SIG-M5 treated with dmso at 0.1 percent for 504 hours (cell line): ENCODE measurements around the gene PDYN.
"Not testable (repeated sequence)": the region's sequence is repeated elsewhere in the genome, so short reads cannot be mapped to it uniquely, and the experiment has no call there.

ENCODE experiments used
- DNase-seq: peaks from one replicate; lab custom pipeline; 2025; ENCODE audit not compliant: unreplicated experiment; lab: John Stamatoyannopoulos, UW

Gene PDYN

DNA sequence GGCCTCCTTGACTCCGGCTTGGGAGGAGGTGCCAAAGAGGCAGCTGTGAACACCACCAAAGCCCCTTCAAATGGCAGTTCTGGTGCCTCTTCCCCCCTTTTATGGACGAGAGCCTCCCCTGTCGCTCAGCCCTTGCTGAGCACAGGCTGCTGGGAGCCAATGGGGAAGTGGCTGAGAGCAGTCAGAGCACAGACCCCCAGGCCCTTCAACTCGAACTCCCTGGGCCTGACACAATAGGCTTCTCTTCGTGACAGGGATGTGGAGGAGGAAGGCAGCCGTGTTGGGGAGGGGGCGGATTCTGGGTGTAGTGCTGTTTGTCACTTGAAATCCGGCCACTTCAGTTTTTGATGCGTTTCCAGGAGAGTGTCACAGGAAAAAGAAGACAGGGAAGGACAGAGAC is at the start of gene PDYN:
Gene PDYN (minus strand): TSS at position 73 of the 400 bp plus-strand sequence. CDS start 10,974 bp downstream, outside the sequence.
- no peak for DNase-seq

DNA sequence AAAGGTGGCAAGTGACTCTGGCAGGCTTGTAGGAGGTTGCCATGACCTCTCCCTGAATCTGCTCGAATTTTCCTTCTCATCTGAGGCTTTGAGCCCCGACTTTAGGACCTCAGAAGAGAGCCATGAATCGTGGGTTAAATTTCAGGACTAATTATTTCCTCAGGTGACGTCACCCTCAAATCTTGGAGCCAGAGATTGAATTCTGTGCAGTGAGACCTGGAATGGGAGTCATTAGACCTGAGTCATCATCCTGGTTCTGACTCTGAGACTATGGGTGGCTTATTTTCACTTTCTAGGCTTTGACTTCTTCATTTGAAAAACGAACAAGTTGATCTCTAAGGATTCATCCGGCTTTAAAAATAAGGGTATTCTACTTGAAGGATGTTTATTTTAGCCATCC is 48.5 kb upstream of the PDYN start:
- DNase-seq = no peak

DNA sequence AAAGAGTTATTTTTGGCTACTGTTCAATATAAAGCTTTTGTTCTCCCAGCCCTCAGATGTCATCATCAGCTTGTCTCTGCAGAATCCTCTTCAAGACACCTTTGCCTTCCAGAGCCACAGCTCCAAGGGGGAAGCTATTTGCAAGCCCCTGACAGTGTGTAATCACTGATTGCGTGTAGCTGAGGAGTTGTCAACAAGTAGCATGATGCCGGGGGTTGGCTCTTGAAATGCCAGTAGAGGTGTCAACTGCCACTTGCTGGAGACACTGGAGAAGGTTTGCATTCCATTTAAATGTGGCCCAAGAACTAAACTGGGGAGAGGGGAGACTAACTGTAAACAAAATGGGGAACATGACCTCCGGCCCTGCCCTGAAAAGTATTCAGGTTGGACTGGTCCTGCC is 44.3 kb upstream of the PDYN start:
- DNase-seq = no peak

DNA sequence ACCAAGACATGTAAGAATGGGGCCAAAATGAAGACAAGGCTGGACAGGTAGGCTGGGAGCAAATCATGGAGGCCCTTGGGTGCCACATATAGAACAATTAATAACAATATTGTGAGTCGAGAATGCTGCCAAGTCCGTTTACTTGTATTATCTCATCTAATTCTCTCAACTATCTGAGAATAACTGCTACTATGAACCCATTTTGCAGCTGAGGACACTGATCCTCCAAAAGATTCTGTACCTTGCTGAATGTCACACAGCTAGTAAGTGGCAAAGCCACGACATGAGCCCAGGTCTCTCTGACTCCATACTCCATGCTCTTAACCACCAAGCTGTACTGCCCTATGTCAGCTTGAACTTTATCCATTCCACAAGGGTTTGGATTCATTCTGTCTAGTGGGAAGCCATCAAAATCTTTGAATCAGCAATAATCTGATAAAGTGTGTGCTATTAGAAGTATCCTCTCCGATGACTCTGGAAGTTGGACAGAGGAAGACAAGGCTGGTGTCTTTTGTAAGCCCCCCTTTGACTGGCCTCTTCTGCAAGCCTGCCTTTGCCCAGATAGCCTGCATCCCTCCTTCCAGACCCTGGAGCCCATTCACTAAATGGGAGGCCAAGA is 43.5 kb upstream of the PDYN start:
- DNase-seq = no peak

DNA sequence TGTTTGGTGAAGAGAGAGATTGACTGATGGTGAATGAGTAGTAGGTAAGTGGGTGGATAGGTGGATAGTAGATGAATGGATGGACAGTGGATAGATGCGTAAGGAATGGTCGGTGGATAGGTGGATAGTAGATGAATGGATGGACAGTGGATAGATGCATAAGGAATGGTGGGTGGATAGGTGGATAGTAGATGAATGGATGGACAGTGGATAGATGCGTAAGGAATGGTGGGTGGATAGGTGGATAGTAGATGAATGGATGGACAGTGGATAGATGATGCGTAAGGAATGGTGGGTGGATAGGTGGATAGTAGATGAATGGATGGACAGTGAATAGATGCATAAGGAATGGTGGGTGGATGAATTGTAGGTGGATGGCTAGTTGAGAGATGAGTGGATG is 42.5 kb upstream of the PDYN start:
- DNase-seq = not testable (repeated sequence)

DNA sequence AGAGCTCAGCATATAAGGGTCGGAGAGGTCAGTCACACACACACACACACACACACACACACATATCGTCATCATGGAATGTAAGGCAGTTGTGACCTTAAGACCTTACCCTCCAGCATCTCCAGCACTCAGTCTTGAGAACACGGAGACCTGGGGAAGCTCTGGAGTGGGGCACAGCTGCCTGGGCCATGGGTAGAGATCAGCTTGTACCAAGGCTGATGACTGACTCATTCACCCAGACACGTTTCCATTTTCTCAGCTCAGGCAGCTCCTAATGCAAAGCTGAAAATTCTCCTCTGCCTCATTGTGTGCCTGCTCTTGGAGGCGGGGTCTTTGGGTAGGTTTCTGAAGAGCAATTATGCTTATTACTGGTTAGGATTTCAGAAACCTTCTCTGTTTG is 38.3 kb upstream of the PDYN start:
- no peak for DNase-seq

DNA sequence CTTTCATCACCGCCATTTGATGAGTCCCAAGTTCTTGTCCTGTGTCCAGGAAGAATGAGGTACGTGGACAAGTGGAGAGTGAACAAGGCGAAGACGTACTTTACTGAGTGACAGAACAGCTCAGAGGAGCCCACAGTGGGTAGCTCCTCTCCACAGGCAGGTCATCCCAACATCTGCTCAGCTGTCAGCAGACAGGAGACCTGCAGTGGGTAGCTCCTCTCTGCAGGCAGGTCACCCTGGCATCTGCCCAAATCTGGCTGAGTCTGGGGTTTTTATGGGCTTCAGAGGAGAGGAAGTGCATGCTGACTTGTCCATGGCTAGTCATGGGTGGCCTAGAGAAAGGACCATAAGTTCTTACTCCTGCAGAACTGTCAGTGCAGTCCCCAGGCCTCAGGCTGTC is 32.7 kb upstream of the PDYN start:
- DNase-seq = no peak

DNA sequence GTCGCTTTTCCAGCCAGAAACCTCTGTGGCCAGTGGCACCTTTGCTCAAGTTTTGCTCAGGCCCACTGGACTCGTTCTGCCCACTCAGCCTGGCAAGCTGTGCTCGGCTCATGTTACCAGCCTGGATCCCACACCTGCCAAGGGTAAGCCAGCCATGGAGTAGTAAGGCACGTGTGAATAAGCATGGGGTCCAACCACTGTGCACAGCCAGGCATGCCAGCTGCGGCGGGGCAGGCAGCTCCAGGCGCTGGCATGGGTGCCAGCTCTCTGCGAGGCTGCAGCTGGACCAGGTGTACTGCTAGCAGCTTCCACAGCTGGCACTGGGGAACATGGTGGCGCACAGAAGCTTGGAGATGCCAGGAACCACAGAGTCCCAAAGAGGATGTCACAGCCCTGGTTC is 32.1 kb upstream of the PDYN start:
- no peak for DNase-seq

DNA sequence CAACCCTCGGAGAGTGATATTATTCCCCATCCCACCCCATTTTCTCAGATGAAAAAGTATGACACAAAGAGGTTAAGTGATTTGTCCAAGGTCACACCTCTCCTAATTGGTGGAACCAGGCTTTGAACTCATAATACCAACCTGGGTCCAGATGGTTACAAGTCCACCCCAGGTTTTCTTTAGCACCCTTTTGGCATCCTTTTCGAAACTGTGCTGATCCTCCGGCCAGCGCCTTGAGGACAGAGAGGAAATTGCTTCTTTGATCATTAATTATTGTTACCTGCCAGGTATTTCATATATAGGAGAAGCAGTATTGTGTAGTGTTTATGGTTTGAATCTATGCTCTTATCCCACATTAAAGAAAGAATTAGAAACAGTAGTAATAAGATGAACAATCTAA is 29.3 kb upstream of the PDYN start:
- no peak for DNase-seq

DNA sequence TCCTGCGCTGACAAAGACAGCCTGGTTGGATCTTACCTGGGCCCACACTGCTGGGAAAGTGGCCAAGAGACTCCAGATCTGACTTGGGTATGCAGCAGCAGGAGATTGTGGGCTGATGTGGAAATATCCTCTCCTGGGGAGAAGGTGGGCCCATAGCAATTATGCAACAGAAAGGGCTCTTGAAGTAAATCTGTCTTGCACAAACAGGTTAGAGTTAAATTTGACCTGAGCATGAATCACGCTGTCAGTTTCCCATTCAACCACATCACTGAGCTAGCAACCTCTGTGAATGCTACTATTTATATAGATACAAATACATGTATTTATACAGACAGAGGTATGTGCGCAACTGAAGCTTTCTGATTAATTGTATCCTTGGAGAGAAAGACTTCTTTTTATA is 28.3 kb upstream of the PDYN start:
- DNase-seq = no peak

DNA sequence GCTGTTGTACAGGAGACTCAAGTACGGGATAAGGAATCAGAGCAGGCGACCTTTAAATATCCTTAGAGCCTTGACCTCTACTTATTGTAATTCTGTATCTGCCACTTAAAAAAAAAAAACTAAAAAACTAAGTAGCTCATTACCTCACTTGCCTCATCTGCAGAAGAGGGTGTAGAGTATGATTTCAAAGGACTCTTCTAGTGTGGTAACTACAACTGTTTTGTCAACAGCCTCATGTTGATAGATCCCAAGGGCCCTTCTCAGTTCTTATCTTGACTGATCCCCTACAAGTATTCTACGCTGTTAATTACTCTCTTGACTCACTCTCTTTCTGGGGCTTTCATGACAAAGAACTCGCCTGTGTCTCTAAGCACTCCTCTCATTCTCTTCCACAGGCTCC is 16.7 kb upstream of the PDYN start:
- no peak for DNase-seq

DNA sequence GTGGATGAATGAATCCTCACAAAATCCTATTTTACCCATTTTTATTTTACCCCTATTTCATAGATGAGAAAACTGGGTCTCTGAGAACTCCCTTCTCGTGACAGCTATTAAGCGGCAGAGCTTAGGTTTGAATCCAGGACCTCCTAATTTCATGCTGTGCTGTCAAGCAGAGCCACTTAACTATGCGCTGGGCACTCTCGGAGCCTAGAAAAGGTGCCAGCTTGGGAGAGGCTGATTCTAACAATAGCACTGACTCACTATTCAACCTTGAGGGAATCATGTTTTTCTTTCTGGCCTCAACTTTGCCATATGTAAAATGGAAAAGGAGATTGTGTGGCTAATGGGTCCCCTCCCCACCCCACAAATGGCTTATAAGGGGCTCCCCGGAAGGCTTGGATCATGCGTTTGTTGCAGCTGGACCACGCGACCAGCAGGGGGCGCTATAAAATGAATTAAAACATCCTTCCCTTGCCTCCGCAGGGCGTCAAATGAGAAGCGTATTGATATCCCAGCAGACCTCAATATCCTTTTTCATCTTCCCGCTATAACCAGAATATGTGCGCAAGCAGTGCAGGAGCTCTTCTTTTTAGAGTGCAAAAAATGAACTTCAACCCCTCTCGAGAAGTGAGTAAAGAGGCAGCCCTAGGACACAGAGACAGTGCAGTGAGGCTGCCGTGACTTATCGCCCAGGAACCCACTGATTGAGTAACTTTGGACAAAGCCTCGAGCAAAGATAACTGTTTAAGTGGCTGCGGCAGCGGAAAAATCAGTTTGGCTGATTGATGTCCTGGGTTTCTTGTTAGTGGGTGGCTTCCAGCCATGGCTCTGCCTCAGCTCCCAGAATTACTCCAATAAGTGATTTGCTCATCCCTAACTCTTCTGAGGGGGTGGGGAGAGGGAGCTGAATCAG is 12.8 kb upstream of the PDYN start:
- no peak for DNase-seq

DNA sequence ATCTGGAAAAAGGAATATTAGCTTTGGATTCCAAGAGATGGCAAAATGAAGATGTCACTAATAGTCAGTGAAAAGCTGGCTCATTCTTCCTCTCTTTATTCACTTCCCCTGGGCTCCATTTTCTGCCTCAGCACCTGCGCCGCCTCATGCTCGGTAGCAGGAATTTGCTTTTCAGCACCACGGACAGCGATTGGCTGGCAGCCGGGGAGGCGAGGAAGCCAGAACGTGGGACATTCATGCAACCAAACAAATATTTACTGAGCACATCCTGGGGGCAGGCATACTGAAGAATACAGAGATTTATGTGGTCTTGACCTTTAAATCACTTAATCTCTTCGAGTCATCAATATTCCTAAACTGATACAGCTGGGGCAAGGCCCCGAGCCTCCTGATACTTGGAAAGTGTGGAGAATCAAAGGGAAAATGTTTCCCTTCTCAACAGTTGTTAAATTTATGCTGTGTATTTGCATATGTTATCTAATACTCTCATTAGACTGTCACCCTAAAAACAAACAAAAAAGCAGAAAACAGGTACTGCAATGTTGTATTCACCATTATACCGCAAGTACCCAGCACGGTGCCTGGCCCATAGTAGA is 12.1 kb upstream of the PDYN start:
- peak; percentile 61 for DNase-seq

DNA sequence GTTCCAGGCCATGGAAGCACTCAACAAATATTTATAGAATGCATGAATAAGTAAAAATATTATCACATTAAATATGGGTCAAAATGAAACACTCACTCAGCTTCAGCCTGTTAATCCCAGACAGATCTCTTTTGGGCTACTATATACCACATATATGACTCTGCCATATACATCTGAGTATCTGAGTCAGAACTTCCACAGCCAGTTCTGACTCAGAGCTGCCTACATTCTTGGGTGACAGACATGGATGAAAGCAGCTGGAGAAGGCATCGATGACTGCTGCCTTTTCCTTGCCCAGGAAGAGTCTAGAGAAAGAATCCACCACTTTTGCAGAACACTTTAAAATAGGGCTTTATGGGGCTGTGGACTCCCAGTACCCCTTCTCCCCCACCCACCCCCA is 11.5 kb upstream of the PDYN start:
- no peak for DNase-seq

DNA sequence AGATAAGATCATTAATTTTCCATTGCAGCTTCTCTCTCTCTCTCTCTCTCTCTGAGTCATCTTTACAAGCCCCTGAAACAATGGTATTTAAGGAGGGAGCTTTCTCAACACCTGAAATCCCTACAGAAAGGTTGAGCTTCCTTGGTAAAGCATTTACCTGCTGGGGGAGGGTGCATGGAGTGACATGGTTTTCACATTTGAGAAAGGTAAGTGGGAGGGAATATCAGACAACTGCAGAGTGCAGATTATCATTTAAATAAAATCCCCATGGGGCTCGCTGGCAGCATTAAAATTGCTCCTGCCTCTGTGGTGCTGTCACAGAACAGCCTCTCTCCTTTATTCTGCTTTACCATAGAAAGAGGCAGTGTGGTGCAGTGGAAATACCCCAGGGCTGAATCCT is 10.3 kb upstream of the PDYN start:
- DNase-seq = no peak

DNA sequence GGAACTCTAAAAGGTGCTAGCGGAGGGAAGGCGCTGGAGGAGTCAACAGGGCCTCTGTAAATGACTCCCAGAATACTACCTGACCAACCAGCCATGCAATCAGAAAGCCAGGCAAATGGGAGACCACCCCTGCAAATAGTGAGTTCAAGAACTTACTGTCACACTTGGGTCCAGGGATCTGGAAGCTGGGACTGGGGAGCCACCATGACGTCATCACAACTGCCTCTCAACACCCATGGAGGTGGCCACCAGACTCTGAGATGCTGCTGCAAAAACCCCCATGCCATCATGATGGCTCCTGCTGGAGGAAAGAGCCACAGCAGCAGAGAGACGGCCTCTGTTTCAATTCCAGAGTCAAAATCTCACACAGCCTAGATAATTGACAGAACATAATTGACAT is 8.5 kb upstream of the PDYN start:
- DNase-seq = no peak

DNA sequence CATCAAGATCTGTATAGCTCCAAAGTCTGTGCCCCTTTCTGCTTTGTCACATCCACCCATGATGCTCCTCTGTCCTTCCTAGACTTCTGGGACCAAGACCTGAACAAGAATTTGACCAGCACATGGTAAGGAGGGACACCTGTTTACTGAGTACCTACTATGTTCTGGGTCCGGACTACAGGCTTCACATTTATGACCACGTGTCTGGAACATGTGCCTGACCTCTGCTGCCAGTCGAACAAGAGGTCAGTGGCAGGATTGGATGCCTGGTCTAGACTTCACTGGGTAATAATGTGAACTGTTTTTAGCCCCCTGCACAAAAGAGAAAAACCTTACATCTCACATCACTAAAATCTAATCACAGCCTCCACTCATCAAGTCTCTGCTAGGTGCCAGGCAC is 7.3 kb upstream of the PDYN start:
- no peak for DNase-seq

DNA sequence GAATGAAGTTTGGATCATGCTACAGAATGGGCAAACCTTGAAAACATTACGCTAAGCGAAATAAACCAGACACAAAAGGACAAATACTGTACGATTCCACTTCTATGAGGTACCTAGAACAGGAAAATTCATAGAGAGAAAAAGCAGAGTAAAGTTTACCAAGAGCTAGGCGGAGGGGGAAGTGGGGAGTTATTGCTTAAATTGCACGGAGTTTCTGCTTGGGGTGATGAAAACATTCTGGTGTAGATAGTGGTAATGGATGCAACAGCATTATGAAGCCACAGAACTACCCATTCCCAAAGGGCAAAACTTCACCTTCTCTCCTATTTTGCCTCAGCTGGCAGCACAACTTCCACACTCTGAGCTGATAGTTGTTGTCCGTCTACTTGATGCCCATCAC is 6.4 kb upstream of the PDYN start:
- peak; percentile 56 for DNase-seq

DNA sequence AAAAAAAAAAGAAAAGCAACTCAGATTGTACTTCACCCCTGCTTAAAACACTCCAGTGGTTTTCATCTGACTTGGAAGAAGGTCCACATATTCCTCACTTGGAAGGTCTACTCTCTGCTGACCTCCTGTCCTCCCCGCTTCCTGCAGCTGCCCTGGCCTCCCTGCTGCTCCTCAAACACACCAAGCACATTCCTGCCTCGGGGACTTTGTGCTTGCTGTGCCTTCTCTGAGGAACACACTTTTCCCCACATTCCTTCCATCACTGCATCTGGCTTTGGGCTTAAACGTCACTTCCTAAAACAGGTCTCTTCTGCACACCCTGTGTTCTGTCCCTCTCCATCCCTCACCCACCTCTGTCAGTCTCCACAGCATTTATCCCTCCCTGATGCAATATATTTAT is 4.9 kb upstream of the PDYN start:
- DNase-seq = no peak

DNA sequence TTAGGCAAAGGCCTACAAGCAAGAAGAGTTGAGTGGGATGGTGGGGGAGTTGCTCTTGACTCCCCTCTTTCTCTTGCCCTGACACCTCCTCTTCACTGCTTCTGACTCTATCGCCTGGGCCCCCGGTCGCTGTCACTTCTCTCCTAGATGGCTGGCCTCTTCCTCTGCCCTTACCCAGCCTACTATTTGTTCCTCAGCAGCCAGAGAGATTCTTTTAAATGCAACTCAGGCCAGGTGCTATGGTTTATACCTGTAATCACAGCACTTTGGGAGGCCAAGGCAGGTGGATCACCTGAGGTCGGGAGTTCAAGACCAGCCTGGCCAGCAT is 4.3 kb upstream of the PDYN start:
- no peak for DNase-seq

DNA sequence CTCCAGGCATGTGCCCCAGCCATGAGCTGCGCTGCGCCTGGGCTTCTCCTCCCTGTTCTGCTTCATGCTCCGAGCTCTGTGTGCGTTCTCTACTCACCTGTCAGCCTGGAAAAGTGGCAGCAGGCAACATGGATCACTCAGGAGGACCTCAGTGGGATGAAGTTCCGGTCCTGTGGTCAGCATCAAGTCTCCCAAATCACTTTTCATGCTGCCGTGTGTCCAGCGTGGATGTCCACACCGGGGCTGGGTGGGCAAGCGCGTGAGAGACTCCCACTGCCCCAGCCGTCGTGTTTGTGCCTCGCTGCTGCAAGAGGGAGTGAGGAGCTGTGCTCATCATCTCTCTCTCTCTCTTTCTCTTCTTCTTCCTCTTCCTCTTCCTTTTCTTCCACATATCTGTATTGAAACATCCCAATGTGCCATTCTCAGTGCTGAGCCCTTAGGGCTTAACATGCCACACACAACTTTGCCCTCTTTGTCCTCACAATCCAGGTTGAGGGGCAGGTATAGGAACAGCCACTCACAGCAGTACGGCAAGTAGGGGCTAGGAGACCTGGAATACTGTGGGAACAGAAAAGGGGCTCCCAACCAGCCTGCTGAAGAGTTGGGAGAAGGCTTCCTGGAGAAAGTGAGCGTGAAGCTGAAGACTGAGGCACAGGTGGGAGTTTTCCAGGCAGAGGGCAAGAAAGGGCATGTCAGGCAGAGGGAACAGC is 3.8 kb upstream of the PDYN start:
- no peak for DNase-seq
